ENCODE measurements around the gene ZNF586.

- TF ChIP-seq ZNF707 (tag by site-specific recombination; IDR thresholded peaks at IDR 0.05) (no peak), ZNF350 (tag by site-specific recombination; IDR thresholded peaks at IDR 0.05) (no peak), ZNF501 (tag by site-specific recombination; IDR thresholded peaks at IDR 0.05) (no peak), ZBTB21 (tag by site-specific recombination; IDR thresholded peaks at IDR 0.05) (no peak), CTCF (tag by site-specific recombination; IDR thresholded peaks at IDR 0.05) (no peak)
Observed at GRCh38 chr19:57803265-57803593, 33.8 kb downstream of the ZNF586 start.

Measured in HEK293 (cell line).